GM12874 (cell line): Measurements from ENCODE around the gene TP53BP1.

ENCODE experiments used
- CTCF ChIP-seq: IDR thresholded peaks from 2 replicates; pipeline ENCODE4 v1.5.1; 2011; ENCODE audit warnings: low read depth, mild to moderate bottlenecking, control low read depth, low read length, moderate library complexity; ENCODE audit not compliant: insufficient read depth

The TP53BP1 gene

GRCh38 chr15:43509660-43510199 is 16.8 kb upstream of the TP53BP1 start:
- TF ChIP-seq CTCF = no peak

DNA sequence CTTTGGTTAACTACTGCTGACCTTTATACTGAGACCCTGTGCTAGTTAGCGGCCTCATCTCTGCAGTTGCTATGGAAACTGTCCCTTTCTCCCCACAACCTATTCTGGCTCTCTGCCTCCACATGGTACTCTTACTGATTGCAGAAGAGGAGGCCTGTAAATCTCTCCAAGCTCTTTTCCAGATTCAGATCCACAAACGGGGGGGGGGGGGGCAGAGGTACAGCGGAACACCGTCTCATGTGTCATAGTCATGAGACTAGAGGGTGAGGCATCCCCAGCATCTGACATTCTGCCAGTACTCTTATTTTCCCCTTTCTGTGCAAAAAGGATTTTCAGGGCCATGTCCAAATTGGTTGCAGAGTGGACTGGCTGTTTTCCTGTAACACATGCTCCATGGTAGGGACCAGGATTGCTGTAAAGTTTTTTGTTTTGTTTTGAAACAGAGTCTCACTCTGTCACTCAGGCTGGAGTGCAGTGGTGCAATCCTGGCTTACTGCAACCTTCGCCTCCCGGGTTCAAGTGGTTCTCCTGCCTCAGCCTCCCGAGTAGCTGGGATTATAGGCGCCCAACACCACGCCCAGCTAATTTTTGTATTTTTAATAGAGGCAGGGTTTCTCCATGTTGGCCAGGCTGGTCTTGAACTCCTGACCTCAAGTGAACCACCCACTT is 16.2 kb upstream of the TP53BP1 start:
- TF ChIP-seq CTCF = no peak

DNA sequence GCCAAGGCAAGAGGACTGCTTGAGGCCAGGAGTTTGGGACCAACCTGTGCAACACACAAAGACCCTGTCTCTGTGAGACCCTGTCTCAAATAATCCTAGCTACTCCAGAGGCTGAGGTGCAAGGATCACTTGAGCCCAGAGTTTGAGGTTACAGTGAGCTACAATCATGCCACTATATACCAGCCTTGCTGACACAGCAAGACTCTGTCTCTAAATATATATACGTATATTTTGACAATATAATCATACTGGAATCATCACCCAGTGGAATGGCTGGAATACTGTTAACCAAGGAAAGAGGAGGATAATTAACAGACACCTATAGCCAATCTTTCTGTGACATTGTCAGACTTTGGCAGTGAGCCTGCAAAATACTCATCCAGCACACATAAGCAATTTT is 15.5 kb upstream of the TP53BP1 start:
- TF ChIP-seq CTCF = no peak

DNA sequence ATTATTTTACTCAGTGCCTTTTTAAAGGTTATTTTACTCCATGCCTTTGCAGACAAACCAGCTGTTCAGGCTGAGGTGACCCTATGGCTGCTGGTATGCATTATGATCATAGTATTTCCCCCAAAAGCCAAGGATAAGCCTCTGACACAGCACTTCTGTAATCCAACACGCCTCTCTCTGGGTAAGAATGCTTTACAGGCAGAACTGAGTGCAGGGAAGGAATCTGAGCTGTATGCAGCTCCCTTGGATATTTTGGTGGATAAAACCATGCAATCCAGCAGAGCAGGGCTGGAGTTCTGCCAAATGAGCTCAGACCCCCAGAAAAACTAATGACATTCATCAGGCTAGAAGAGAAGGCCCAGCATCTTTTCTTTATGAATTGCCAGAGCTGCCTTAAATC is 12.8 kb upstream of the TP53BP1 start:
- TF ChIP-seq CTCF = no peak

GRCh38 chr15:43499635-43500034 is 6.7 kb upstream of the TP53BP1 start:
- no peak for TF ChIP-seq CTCF

DNA sequence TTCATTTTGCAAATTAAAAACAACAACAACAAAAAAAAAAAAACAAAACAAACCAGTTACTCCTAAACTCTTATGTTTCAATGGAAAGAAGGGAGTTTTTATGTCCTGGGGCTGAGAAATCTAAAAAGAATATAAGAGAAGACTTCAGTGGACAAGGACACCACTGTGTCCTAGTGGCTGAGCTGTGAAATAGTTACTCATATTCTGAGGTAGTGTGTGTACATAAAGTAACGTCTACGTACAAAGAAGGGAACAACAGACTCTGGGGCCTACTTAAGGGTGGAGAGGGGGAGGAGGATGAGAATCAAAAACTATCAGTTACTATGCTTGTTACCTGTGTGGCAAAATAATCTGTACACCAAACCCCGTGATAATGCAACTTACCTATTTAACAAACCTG is 6.0 kb upstream of the TP53BP1 start:
- TF ChIP-seq CTCF = no peak

DNA sequence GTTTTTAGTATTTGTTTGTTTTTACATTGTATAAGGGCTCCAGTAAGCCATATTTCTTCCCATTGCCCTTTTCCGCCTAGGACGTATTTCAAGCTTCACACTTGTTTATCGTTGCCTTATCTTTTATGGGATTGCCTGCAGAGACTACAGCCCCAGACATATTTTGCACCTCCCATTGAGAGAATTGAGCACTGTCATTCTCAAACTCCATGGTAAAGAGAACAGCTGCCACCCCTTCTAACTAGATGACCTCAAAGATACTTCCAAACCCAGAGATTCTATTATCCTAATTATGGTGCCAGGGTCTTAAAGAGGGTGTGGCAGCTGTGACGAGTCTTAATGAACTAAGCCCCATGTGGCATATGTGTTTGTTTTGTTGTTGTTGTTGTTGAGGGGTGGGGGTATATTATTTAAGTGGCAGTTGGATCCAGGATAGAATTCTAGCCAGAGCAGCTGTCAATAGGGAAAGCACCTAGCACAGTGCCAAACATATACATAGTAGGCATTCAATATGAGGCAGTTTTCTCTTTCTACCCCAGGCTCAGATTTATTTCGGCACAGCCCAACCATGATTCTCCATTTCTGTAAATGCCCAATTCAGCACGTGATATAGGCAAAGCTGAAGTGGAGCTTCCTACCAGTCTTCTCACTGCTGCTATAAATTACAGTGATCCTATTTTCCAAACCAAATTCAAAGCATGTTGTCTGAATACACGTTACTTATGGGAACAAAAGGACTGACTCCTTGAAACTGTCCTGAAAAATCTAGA is 932 bp upstream of the TP53BP1 start:
- TF ChIP-seq CTCF = no peak
